ENCODE results near the gene BSG.
"Not testable (repeated sequence)": the region's sequence is repeated elsewhere in the genome, so short reads cannot be mapped to it uniquely, and the experiment has no call there.

Gene BSG

GRCh38 chr19:588741-589692 is 16.6 kb downstream of the BSG start:
- no peak for DNase-seq

GRCh38 chr19:589693-590395 is 17.4 kb downstream of the BSG start, which contains the start of gene HCN2:
Gene HCN2, plus strand, starts transcription at chr19:589881. Its CDS starts 65 bp downstream, at chr19:589946.
- DNase-seq: no peak

- DNase-seq: no peak
These were observed 18.0 kb downstream of the BSG start for GRCh38 chr19:590396-590745.

DNA sequence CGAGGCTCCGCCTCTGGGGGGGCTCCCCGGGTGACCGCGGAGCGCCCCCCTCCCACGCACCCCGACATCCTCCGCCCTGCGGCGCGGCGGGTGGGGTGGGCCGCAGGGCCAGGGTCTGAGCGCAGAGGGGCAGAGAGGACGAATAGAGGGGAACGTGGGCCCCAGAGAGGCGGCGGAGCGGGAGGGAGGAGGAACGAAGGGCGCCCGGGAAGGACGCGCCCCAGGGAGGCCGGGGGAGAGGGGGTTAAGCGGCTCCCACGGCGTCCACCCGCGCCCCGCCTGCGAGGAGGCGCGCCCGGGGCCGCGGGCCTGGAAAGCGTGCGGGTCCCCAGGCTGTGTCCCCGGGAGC is 18.3 kb downstream of the BSG start:
- DNase-seq: no peak

GRCh38 chr19:591099-591958 is 18.9 kb downstream of the BSG start:
- DNase-seq: no peak

DNA sequence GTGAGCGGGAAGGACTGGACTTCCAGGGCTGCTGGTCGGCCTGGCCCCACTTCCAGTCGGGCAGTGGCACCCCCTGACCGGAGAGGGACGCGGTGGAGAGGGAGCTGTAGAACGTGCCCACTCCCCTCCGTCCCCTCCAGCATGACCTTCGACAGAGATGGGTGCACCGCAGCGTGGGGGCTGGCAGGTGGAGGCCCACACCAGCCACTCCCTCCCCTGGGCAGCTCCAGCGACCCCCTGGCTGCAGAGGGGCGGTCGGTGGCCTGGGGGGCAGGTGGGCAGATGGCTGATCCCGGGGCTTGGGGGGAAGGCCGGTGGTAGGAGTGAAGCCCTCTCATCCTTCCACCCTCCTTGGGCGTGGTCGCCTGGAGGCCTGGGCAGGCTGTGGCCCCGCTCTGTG is 19.7 kb downstream of the BSG start:
- no peak for DNase-seq

DNA sequence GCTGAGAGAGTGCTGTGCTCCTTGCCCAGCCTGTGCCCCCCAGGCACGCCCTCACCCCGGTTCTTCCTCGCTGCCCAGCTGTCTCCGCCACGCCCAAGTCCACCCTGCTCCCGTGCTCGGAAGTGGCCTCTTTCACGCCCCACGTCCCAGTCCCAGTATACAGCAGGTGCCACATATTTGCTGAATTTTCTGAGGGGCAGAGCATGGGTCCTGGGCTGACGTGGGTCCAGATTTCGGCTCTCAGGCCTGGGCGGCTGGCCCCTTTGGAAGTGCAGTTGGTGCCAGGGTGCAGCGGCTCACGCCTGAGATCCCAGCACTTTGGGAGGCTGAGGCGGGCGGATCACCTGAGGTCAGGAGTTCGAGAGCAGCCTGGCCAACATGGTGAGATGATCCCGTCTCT is 20.7 kb downstream of the BSG start:
- DNase-seq: no peak

DNA sequence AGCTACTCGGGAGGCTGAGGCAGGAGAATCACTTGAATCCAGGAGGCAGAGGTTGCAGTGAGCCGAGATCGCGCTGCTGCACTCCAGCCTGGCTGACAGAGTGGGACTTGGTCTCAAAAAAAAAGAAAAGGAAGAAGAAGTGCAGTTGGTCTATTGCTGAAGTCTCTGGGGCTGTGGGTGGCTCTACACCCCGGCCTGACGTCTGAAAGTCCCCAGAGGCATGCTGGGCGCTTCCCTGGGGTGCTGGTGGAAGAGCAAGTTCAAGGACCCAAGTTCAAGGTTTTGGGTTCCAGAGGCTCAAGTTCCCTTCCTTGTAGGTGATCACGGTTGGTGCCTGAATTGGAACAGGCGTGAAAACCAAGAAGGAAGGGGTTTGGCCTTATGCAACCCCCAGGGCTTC is 21.1 kb downstream of the BSG start:
- no peak for DNase-seq

DNA sequence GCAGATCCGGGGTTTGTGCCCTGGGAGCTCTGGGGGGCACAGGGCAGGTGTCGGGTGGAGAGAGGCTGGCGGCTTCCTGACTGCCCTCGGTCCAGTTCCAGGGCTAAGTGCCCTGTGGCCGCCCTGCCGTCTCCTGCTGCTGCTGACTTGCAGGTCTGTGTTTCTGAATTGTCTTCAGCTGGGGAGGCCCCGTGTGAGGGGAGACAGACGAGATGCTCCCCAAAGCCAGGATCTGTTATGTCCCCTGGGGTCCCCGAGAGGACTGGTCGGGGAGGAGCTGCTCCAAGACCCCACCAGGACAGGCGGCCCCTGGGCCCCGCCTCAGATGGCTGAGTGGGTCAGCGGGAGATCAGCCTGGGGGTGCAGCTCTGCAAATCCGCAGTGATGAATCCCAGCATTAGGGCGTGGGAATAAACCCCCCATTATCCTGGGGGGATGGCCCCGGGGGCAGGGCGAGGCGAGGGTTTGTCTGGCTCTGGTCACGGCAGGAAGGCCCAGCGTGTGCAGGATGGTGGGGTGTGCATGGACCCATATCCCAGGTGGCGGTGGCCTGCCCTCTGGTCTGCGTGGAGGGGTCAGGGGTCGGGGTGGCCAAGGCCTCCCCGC is 22.0 kb downstream of the BSG start:
- DNase-seq: no peak

DNA sequence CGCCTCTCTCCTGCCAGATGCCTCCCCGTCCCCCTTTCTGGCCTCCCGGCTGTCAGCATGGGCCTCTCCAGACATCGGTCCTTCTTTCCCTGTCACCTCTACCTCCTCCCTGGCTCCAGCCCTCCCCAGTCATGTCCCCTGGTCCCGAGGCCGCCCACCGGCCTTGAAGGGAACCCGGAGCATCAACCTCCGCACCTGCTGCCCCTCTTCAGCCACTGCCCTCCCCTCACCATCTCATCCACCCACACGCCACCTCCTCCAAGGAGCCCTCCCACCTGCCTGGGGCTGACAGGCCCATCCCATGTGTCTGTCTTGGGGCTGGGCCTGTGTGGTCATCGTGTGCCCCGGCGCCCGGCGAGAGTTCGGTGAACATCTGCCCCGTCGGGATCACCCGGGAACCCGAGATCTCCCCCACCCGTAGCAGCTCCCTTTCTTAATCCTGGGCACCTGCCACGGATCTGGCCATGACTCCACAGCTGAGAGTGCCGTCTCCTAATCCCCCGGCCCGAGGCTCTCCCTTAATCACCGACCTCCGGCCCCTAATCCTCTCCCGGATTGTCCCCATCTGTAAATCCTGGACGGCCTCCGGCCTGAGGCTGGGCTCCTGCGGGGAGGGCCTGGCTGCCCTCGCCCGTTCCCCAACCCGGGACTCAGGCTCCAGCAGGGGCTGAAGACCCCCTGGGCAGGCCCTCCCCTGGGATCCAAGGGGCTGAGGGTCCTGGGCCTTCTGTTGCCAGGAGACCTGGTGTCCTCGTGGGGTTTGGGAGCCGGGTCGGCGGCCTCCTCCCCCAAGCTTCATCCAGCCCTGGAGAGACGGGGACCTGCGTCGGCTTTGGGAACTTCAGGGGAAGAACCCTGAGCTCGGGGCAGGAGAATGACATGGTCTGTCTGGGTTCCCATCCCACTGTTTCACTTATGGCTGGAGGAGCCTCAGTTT is 23.2 kb downstream of the BSG start:
- DNase-seq: no peak

- DNase-seq: no peak
These were observed 23.9 kb downstream of the BSG start for GRCh38 chr19:596263-596655.

DNA sequence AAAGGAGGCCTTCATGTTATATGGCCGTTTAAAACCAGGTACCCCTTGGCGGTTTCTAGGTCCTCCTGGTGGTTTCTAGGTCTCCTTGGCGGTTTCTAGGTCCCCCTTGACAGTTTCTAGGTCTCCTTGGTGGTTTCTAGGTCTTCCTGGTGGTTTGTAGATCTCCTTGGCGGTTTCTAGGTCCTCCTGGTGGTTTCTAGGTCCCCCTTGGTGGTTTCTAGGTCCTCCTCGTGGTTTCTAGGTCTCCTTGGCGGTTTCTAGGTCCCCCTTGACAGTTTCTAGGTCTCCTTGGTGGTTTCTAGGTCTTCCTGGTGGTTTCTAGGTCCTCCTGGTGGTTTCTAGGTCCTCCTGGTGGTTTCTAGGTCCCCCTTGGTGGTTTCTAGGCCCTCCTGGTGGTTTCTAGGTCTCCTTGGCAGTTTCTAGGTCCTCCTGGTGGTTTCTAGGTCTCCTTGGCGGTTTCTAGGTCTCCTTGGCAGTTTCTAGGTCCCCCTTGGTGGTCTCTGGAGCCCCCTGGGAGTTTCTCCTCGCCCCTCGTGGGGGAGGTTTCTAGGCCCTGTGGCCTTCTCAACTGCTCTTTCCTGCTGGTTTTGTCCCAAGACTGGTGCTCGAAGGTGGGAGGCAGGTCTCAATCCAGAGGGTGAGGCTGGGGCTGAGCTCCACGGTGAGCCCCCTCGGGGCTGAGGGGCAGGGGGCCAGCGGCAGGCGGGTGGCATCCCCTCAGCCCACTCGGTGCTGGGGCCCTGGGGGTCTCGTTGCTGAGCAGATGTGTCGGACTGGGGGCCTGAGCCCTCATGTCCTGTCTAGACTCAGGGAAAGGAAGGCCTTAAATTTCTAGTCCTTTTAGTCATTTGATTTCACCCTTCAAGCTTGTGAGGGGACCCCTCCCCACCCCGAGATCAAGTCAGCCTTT is 25.3 kb downstream of the BSG start:
- no peak for DNase-seq

DNA sequence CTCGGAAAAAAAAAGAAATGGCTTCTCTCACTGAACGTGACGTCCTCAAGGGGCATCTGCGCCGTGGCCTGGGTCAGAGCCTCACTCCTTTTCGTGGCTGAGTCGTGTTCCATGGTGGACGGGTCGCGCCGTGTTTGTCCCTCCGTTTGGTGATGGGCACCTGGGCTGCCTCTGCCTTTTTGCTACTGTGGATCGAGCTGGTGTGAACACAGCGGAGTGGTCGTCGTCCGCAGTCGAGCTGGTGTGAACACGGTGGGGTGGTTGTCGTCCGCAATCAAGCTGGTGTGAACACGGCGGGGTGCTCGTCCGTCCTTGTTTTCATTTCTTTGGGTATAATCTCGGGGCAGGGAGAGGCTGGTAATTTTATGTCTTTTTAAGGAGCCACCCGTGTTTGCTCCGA is 28.9 kb downstream of the BSG start:
- DNase-seq: no peak

- no peak for DNase-seq
These were observed 29.4 kb downstream of the BSG start for GRCh38 chr19:601790-602189.

DNA sequence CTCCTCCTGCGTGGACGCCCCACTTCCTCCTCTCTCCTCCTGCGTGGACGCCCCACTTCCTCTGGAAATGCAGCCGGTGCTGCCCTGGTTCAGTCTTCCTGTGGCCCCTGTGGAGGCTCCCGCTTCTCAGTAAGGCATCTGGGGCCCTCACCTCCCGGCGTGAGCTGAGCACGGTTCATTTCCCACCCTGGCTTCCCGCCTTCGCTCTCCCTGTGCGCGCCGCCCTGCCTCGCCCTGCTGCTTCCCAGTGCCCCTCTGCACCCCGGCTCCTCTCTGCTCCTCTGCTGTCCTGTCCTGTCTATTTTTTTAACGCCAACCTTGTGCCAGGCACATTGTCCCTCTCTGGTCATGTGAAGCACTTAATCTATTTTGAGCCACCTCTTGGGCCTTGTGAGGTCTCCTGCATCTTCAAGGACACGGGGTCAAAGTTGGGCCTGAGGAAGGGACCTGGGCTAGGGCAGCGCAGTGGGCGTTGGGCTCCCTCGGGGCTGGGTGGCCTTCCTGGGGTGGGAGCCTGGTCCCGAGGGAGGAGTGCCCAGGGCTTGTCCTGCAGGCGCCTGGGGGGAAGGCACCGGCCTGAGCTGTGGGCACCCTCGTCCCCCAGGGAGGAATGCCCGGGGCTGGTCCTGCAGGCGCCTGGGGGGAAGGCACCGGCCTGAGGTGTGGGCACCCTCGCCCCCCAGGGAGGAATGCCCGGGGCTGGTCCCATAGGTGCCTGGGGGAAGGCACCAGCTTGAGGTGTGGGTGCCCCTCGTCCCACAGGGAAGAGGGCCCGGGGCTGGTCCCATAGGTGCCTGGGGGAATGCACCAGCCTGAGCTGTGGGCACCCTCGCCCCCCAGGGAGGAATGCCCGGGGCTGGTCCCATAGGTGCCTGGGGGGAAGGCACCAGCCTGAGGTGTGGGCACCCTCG is 30.2 kb downstream of the BSG start:
- DNase-seq: no peak

- not testable (repeated sequence) for DNase-seq
These were observed 30.9 kb downstream of the BSG start for GRCh38 chr19:603302-603639.

GRCh38 chr19:603779-604178 is 31.4 kb downstream of the BSG start:
- not testable (repeated sequence) for DNase-seq

GRCh38 chr19:604355-604754 is 32.0 kb downstream of the BSG start:
- DNase-seq: no peak
